Stomach (tissue), 4 donors: ENCODE measurements around the gene FAM161B.

Experiments
- CTCF ChIP-seq, 7 experiments: fragments of 450-650 bp in 4 of 7; fragments of 200-600 bp in 3 of 7; sonication (generic) in 3 of 7; IDR thresholded peaks; one replicate each; pipeline ENCODE4 v1.5.1; 2016 to 2019; ENCODE audit warnings: antibody characterized with exemption in 7 of 7, control low read depth in 2 of 7, mild to moderate bottlenecking in 1 of 7
- POLR2A ChIP-seq, 4 donors: fragments of 450-650 bp; IDR thresholded peaks; one replicate each; pipeline ENCODE4 v1.6.1; 2016; ENCODE audit warnings: antibody characterized with exemption in 4 of 4, control low read depth in 2 of 4, mild to moderate bottlenecking in 1 of 4, moderate library complexity in 1 of 4
- POLR2AphosphoS5 ChIP-seq, 3 donors: sonication (generic); formaldehyde crosslinking; IDR thresholded peaks; one replicate each; pipeline ENCODE4 v1.6.1; 2016; ENCODE audit warnings: antibody characterized with exemption in 3 of 3

- TF ChIP-seq CTCF (IDR thresholded peaks at IDR 0.05): no peak
- TF ChIP-seq POLR2A (IDR thresholded peaks at IDR 0.05): no peak
- no peak for TF ChIP-seq POLR2AphosphoS5 (IDR thresholded peaks at IDR 0.05)
These were observed 19.0 kb upstream of the FAM161B start for GRCh38 chr14:73968885-73969284.
